GM23338 (cell line): Measurements from ENCODE around the gene ABHD6. TPM values are rescaled to one million over a fixed set of nuclear protein-coding genes. Genes with fewer than 3 reads are reported as not detected.

Experiments used
- ATAC-seq: fragments of 200-7000 bp; cut with Tn5 transposase; 3 replicates; pipeline ENCODE4 v1.9.1; 2020
- DNase-seq: peaks from one replicate; pipeline ENCODE4 v3.0.0-alpha.2; 2015; ENCODE audit warnings: low spot score
- H2AFZ ChIP-seq: fragments of 200-600 bp; sonication (generic); 2 replicates; pipeline ENCODE4 v1.8.0; 2016; ENCODE audit warnings: antibody characterized with exemption, mild to moderate bottlenecking, moderate library complexity
- H3F3A ChIP-seq: fragments of 200-600 bp; sonication (generic); replicated peaks from 2 replicates; pipeline ENCODE4 v1.8.0; 2017; ENCODE audit warnings: antibody characterized with exemption, mixed run types, low read depth
- H3K27ac ChIP-seq: fragments of 200-600 bp; sonication (generic); 2 replicates; pipeline ENCODE4 v1.6.1; 2016; ENCODE audit warnings: low read depth
- H3K27me3 ChIP-seq: fragments of 200-600 bp; sonication (generic); 2 replicates; pipeline ENCODE4 v1.8.0; 2016; ENCODE audit warnings: mild to moderate bottlenecking, mixed run types, moderate library complexity; ENCODE audit not compliant: insufficient read depth
- H3K36me3 ChIP-seq: fragments of 200-600 bp; sonication (generic); 2 replicates; pipeline ENCODE4 v1.8.0; 2016; ENCODE audit warnings: mild to moderate bottlenecking; ENCODE audit not compliant: insufficient read depth
- H3K4me1 ChIP-seq: fragments of 200-600 bp; sonication (generic); 2 replicates; pipeline ENCODE4 v1.8.0; 2016; ENCODE audit warnings: mild to moderate bottlenecking, moderate library complexity; ENCODE audit not compliant: insufficient read depth
- H3K4me2 ChIP-seq: fragments of 200-600 bp; sonication (generic); 2 replicates; pipeline ENCODE4 v1.7.1; 2017; ENCODE audit warnings: mixed run types
- H3K4me3 ChIP-seq: fragments of 200-600 bp; sonication (generic); 2 replicates; pipeline ENCODE4 v1.6.1; 2016; ENCODE audit warnings: mixed run types
- H3K79me2 ChIP-seq: fragments of 200-600 bp; sonication (generic); replicated peaks from 2 replicates; pipeline ENCODE4 v1.8.0; 2017; ENCODE audit warnings: mild to moderate bottlenecking; ENCODE audit not compliant: insufficient read depth
- H3K9me2 ChIP-seq: fragments of 200-600 bp; sonication (generic); 2 replicates; pipeline ENCODE4 v1.8.0; 2017; ENCODE audit not compliant: insufficient read depth
- H4K20me1 ChIP-seq: fragments of 200-600 bp; sonication (generic); replicated peaks from 2 replicates; pipeline ENCODE4 v1.8.0; 2017; ENCODE audit warnings: mild to moderate bottlenecking; ENCODE audit not compliant: insufficient read depth
- H3K27ac Mint-ChIP-seq: 2 replicates; pipeline ENCODE4 v1.8.0; 2020; ENCODE audit warnings: inconsistent platforms, mild to moderate bottlenecking, moderate library complexity, mixed read lengths
- H3K27me3 Mint-ChIP-seq: 3 replicates; pipeline ENCODE4 v1.8.0; 2022; ENCODE audit warnings: low read depth, mild to moderate bottlenecking, moderate library complexity, mixed read lengths, inconsistent platforms; ENCODE audit not compliant: insufficient read depth, poor library complexity
- H3K36me3 Mint-ChIP-seq: 3 replicates; pipeline ENCODE4 v1.8.0; 2021; ENCODE audit warnings: low read depth, mild to moderate bottlenecking, inconsistent platforms, moderate library complexity, mixed read lengths
- H3K4me1 Mint-ChIP-seq: 3 replicates; pipeline ENCODE4 v1.8.0; 2020; ENCODE audit warnings: mild to moderate bottlenecking, inconsistent platforms, mixed read lengths
- H3K4me3 Mint-ChIP-seq: 3 replicates; pipeline ENCODE4 v1.8.0; 2021; ENCODE audit warnings: moderate library complexity, mild to moderate bottlenecking, inconsistent platforms, mixed read lengths
- H3K9me3 Mint-ChIP-seq: 3 replicates; pipeline ENCODE4 v1.8.0; 2020; ENCODE audit warnings: moderate library complexity, mild to moderate bottlenecking, inconsistent platforms, mixed read lengths
- ETS1 ChIP-seq: IDR thresholded peaks from 2 replicates; pipeline ENCODE4 v1.6.1; 2016; ENCODE audit warnings: antibody characterized with exemption
- EZH2 ChIP-seq: fragments of 200-600 bp; sonication (generic); IDR thresholded peaks from one replicate; pipeline ENCODE4 v1.8.0; 2017; ENCODE audit warnings: antibody characterized with exemption, mild to moderate bottlenecking, low read depth; ENCODE audit not compliant: unreplicated experiment
- EZH2phosphoT487 ChIP-seq: fragments of 200-600 bp; sonication (generic); IDR thresholded peaks from one replicate; pipeline ENCODE4 v1.8.1; 2018; ENCODE audit warnings: antibody characterized with exemption; ENCODE audit not compliant: unreplicated experiment
- JUNB ChIP-seq: IDR thresholded peaks from one replicate; pipeline ENCODE4 v1.6.1; 2016; ENCODE audit warnings: antibody characterized with exemption; ENCODE audit not compliant: unreplicated experiment
- NANOG ChIP-seq: IDR thresholded peaks from 2 replicates; pipeline ENCODE4 v1.6.1; 2016; ENCODE audit warnings: antibody characterized with exemption, borderline replicate concordance
- POLR2AphosphoS5 ChIP-seq: IDR thresholded peaks from 2 replicates; pipeline ENCODE4 v1.6.1; 2016; ENCODE audit warnings: antibody characterized with exemption, low read depth
- STAT1 ChIP-seq: IDR thresholded peaks from one replicate; pipeline ENCODE4 v1.6.1; 2016; ENCODE audit warnings: antibody characterized with exemption; ENCODE audit not compliant: unreplicated experiment
- ZNF114 ChIP-seq: fragments of 250-450 bp; sonication (Bioruptor Pico); IDR thresholded peaks from 2 replicates; pipeline ENCODE4 v1.5.0; 2020; ENCODE audit warnings: mild to moderate bottlenecking, moderate library complexity
- ZNF331 ChIP-seq: fragments of 250-450 bp; sonication (Bioruptor Pico); IDR thresholded peaks from 2 replicates; pipeline ENCODE4 v1.5.0; 2020; ENCODE audit warnings: low read depth, mild to moderate bottlenecking, moderate library complexity
- ZNF462 ChIP-seq: fragments of 250-450 bp; sonication (Bioruptor Pico); IDR thresholded peaks from 2 replicates; pipeline ENCODE4 v1.5.0; 2020; ENCODE audit warnings: mild to moderate bottlenecking, moderate library complexity
- polyA plus RNA-seq: library from polyadenylated mRNA; unstranded; fragments of >200 nt; fragmentation: Nextera tagmentation; extraction: Ambion mirVana; gene quantifications from 2 replicates; pipeline ENCODE4 v1.2.1, GENCODE V29; 2016
- total RNA-seq: library from RNA; depleted of rRNA; stranded (reverse); fragments of >200 nt; shearing (Covaris generic); gene quantifications from 2 replicates; pipeline ENCODE4 v1.2.3, GENCODE V29; 2014
- TF ChIP-seq, protein P1 (sequence below): IDR thresholded peaks from one replicate; pipeline ENCODE4 v1.6.1; 2018; ENCODE audit warnings: antibody characterized with exemption; ENCODE audit not compliant: unreplicated experiment

The ABHD6 gene
- total and polyA plus RNA-seq, 2 experiments from 2014 or later, result 3.7 to 5.5 TPM

DNA sequence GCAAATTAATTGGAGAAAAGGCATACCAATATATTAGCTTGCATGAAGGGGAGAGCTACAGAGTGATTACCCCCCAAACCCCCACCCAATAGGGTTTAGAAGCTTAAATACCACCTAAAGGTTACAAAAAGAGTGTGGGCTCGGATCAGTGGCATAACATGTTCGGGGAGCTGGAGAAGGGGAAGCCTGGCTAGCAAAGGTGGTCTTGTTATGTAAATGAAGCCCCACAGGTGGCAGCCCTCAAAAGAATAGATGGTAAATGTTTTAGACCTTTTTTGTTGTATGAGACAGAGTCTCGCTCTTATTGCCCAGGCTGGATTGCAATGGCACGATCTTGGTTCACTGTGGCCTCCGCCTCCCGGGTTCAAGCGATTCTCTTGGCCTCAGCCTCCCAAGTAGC lies 84.2 kb downstream of the ABHD6 start:
- DNase-seq (peak; percentile 84), ATAC-seq (peak; percentile 88)
- Histone ChIP-seq H3K4me2 (peak overlapping the region; percentile 73), H3K9me2 (no peaks in the 10 kb centered on the region), H2AFZ (no peak overlapping the region), H3K4me1 (peaks cover 24% of the 10 kb centered on the region), H3K36me3 (peaks cover 13% of the 10 kb centered on the region), H3K4me3 (peak overlapping the region; percentile 36; the same call in 1 of the 2 replicates), H3F3A (0 out of 2 replicates have a peak, but pooled peaks cover 5% of the 10 kb centered on the region), H3K27ac (peak overlapping the region; percentile 88), H3K27me3 (no peaks in the 10 kb centered on the region), H3K79me2 (no peaks in the 10 kb centered on the region), H4K20me1 (peaks cover 5% of the 10 kb centered on the region)
- Mint-ChIP-seq H3K27ac (peak overlapping the region; percentile 89), H3K36me3 (peaks cover 32% of the 10 kb centered on the region), H3K9me3 (no peaks in the 10 kb centered on the region), H3K27me3 (peaks cover 14% of the 10 kb centered on the region), H3K4me3 (peak overlapping the region; percentile 49; the same call in 2 of the 3 replicates), H3K4me1 (peaks cover 30% of the 10 kb centered on the region)
- peak; percentile 46; the same call in 1 of the 2 replicates for TF ChIP-seq POLR2AphosphoS5
- no peak for TF ChIP-seq EZH2phosphoT487

- H4K20me1 ChIP-seq, result no peaks in the 10 kb centered on the region; the same call in 1 of the 2 replicates
- 0 out of 2 replicates have a peak, but pooled peaks cover 5% of the 10 kb centered on the region for H3F3A ChIP-seq
- peaks cover 14% of the 10 kb centered on the region for H3K27me3 Mint-ChIP-seq
- peak overlapping the region; percentile 44; the same call in 1 of the 2 replicates for H3K27ac Mint-ChIP-seq
- H3K4me3 ChIP-seq, result no peak overlapping the region
- no peaks in the 10 kb centered on the region for H3K27me3 ChIP-seq
- peaks cover 30% of the 10 kb centered on the region for H3K4me1 Mint-ChIP-seq
- H3K4me3 Mint-ChIP-seq, result no peak overlapping the region
- no peak overlapping the region for H2AFZ ChIP-seq
- no peaks in the 10 kb centered on the region for H3K9me2 ChIP-seq
- H3K36me3 Mint-ChIP-seq, result peaks cover 23% of the 10 kb centered on the region; the same call in 2 of the 3 replicates
- ATAC-seq (no peak), DNase-seq (no peak)
- H3K4me2 ChIP-seq, result peak overlapping the region; percentile 73; the same call in 1 of the 2 replicates
- H3K9me3 Mint-ChIP-seq, result no peaks in the 10 kb centered on the region
- peaks cover 24% of the 10 kb centered on the region for H3K4me1 ChIP-seq
- peaks cover 3% of the 10 kb centered on the region; the same call in 1 of the 2 replicates for H3K36me3 ChIP-seq
- 0 out of 2 replicates have a peak overlapping the region, but pooled peaks have one; percentile 13 for H3K27ac ChIP-seq
- no peaks in the 10 kb centered on the region for H3K79me2 ChIP-seq
- TF ChIP-seq ZNF331 (CRISPR knock-in tag) (no peak), EZH2phosphoT487 (no peak), EZH2 (no peak), ETS1 (no peak), STAT1 (no peak), ZNF114 (no peak), JUNB (no peak), POLR2AphosphoS5 (no peak), ZNF462 (CRISPR knock-in tag) (no peak), NANOG (no peak)
- TF ChIP-seq, protein P1, sequence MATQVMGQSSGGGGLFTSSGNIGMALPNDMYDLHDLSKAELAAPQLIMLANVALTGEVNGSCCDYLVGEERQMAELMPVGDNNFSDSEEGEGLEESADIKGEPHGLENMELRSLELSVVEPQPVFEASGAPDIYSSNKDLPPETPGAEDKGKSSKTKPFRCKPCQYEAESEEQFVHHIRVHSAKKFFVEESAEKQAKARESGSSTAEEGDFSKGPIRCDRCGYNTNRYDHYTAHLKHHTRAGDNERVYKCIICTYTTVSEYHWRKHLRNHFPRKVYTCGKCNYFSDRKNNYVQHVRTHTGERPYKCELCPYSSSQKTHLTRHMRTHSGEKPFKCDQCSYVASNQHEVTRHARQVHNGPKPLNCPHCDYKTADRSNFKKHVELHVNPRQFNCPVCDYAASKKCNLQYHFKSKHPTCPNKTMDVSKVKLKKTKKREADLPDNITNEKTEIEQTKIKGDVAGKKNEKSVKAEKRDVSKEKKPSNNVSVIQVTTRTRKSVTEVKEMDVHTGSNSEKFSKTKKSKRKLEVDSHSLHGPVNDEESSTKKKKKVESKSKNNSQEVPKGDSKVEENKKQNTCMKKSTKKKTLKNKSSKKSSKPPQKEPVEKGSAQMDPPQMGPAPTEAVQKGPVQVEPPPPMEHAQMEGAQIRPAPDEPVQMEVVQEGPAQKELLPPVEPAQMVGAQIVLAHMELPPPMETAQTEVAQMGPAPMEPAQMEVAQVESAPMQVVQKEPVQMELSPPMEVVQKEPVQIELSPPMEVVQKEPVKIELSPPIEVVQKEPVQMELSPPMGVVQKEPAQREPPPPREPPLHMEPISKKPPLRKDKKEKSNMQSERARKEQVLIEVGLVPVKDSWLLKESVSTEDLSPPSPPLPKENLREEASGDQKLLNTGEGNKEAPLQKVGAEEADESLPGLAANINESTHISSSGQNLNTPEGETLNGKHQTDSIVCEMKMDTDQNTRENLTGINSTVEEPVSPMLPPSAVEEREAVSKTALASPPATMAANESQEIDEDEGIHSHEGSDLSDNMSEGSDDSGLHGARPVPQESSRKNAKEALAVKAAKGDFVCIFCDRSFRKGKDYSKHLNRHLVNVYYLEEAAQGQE, result no peak
Observed at GRCh38 chr3:58322793-58323192, 85.2 kb downstream of the ABHD6 start.
